SK-N-SH treated with all-trans-retinoic acid at 6 μM for 48 hours (cell line): ENCODE data around the gene HLA-G.

ENCODE experiments used
- GLIS3 ChIP-seq: fragments of 250-450 bp; sonication (Bioruptor Pico); IDR thresholded peaks from 2 replicates; pipeline ENCODE4 v1.5.0; 2020; ENCODE audit warnings: mild to moderate bottlenecking, moderate library complexity
- PPARA ChIP-seq: fragments of 250-450 bp; sonication (Bioruptor Pico); IDR thresholded peaks from 2 replicates; pipeline ENCODE4 v1.5.0; 2020; ENCODE audit warnings: mild to moderate bottlenecking, borderline replicate concordance
- RARB ChIP-seq: fragments of 250-450 bp; sonication (Bioruptor Pico); IDR thresholded peaks from 2 replicates; pipeline ENCODE4 v1.8.0; 2021; ENCODE audit warnings: mild to moderate bottlenecking, moderate library complexity
- SNAI2 ChIP-seq: fragments of 250-450 bp; sonication (Bioruptor Pico); IDR thresholded peaks from 2 replicates; pipeline ENCODE4 v1.5.0; 2020; ENCODE audit warnings: mild to moderate bottlenecking, moderate library complexity
- ZNF565 ChIP-seq: fragments of 450-650 bp; formaldehyde crosslinking; conservative IDR thresholded peaks from 2 replicates; pipeline ENCODE4 v1.5.0; 2020; ENCODE audit warnings: low read depth, mild to moderate bottlenecking, moderate library complexity
- ZNF70 ChIP-seq: fragments of 450-650 bp; formaldehyde crosslinking; IDR thresholded peaks from 2 replicates; pipeline ENCODE4 v1.5.0; 2020; ENCODE audit warnings: mild to moderate bottlenecking, moderate library complexity
- TF ChIP-seq, protein P1 (sequence below): fragments of 250-450 bp; sonication (Bioruptor Pico); IDR thresholded peaks from 2 replicates; pipeline ENCODE4 v1.8.0; 2020; ENCODE audit warnings: mild to moderate bottlenecking, moderate library complexity, borderline replicate concordance
- TF ChIP-seq, protein P2 (sequence below): fragments of 250-450 bp; sonication (Bioruptor Pico); IDR thresholded peaks from 2 replicates; pipeline ENCODE4 v1.8.0; 2021; ENCODE audit warnings: low read depth, mild to moderate bottlenecking, moderate library complexity, borderline replicate concordance

DNA sequence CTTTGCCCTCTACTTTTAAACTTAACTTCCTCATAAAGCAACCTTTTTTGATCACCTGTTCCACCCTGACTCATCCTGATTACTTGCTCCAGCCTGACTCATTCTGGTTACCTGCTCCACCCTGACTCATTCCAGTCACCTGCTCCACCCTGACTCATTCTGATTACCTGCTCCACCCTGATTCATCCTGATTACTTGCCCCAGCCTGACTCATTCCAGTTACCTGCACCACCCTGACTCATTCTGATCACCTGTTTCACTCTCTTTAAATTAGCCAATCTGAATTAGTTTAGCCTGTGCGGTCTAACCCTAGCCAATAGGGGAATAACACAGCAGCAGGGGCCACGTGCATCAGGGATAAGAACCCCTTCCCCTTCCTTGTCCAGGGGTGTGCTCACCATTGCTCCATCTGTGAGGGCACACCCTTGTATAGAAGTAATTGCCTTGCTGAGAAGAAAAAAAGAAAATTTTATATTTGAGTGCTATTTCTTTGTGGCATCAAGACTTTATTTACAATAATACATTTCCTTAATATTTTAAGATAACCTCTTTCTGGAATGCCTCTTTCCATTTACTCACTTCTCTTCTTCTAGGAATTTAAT lies 17.9 kb downstream of the HLA-G start:
- no peak for TF ChIP-seq SNAI2 (CRISPR knock-in tag)
- TF ChIP-seq PPARA (CRISPR knock-in tag): no peak
- no peak for TF ChIP-seq GLIS3
- no peak for TF ChIP-seq ZNF70 (CRISPR knock-in tag)
- TF ChIP-seq, protein P1, sequence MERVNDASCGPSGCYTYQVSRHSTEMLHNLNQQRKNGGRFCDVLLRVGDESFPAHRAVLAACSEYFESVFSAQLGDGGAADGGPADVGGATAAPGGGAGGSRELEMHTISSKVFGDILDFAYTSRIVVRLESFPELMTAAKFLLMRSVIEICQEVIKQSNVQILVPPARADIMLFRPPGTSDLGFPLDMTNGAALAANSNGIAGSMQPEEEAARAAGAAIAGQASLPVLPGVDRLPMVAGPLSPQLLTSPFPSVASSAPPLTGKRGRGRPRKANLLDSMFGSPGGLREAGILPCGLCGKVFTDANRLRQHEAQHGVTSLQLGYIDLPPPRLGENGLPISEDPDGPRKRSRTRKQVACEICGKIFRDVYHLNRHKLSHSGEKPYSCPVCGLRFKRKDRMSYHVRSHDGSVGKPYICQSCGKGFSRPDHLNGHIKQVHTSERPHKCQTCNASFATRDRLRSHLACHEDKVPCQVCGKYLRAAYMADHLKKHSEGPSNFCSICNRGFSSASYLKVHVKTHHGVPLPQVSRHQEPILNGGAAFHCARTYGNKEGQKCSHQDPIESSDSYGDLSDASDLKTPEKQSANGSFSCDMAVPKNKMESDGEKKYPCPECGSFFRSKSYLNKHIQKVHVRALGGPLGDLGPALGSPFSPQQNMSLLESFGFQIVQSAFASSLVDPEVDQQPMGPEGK: no peak
- no peak for TF ChIP-seq ZNF565 (CRISPR knock-in tag)
- TF ChIP-seq, protein P2, sequence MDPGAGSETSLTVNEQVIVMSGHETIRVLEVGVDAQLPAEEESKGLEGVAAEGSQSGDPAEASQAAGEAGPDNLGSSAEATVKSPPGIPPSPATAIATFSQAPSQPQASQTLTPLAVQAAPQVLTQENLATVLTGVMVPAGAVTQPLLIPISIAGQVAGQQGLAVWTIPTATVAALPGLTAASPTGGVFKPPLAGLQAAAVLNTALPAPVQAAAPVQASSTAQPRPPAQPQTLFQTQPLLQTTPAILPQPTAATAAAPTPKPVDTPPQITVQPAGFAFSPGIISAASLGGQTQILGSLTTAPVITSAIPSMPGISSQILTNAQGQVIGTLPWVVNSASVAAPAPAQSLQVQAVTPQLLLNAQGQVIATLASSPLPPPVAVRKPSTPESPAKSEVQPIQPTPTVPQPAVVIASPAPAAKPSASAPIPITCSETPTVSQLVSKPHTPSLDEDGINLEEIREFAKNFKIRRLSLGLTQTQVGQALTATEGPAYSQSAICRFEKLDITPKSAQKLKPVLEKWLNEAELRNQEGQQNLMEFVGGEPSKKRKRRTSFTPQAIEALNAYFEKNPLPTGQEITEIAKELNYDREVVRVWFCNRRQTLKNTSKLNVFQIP (CRISPR knock-in tag): no peak
- no peak for TF ChIP-seq RARB (CRISPR knock-in tag)
